Right lobe of liver (tissue), 4 donors: ENCODE measurements around the gene IL9.

Experiments
- POLR2A ChIP-seq: fragments of 450-650 bp; IDR thresholded peaks from one replicate; pipeline ENCODE4 v1.6.1; 2017; ENCODE audit warnings: antibody characterized with exemption, mild to moderate bottlenecking
- TF ChIP-seq, protein P1 (sequence below), 4 donors: fragments of 200-600 bp in 3 of 4; fragments of 450-650 bp in 1 of 4; IDR thresholded peaks; one replicate each; pipeline versions ENCODE4 v1.5.1 to v1.8.0; 2016 to 2022; ENCODE audit warnings: antibody characterized with exemption in 4 of 4, mild to moderate bottlenecking in 2 of 4
- donor health status: DM: no; HTN: no; CAD: no.
- donor health status: DM: no; HTN: no; CAD: no.
- donor health status: DM: no; HTN: yes; CAD: no.

DNA sequence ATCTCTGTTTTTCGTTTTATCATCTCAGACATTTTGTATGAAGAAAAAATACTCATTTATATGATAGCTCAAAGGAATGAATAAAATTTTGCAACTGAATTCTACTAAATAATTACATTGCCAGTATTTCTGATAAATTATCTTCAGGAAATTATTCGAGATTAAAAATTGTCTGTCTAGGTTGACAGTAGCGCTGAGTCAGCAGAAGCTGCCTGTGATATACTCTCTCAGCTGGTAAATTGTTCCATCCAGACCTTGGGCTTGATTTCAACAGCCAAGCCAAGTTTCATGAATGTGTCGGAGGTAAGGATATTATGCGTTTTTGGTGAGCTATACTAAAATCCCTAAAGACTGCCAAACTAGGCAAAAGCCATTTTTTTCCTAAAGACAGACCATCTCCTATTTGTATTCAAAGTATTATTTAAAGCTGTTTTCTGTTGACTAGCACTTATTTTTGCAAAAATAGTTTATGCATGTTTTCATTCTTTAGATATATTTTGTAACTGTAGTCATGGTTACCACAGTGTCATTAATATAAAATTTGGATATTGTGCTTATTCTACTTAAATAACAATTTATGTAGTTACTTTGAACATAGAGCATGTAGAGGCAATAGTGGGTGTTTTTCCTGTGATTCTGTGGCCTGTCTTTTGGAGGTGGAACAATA, 41.7 kb upstream of the IL9 start:
- TF ChIP-seq, protein P1, sequence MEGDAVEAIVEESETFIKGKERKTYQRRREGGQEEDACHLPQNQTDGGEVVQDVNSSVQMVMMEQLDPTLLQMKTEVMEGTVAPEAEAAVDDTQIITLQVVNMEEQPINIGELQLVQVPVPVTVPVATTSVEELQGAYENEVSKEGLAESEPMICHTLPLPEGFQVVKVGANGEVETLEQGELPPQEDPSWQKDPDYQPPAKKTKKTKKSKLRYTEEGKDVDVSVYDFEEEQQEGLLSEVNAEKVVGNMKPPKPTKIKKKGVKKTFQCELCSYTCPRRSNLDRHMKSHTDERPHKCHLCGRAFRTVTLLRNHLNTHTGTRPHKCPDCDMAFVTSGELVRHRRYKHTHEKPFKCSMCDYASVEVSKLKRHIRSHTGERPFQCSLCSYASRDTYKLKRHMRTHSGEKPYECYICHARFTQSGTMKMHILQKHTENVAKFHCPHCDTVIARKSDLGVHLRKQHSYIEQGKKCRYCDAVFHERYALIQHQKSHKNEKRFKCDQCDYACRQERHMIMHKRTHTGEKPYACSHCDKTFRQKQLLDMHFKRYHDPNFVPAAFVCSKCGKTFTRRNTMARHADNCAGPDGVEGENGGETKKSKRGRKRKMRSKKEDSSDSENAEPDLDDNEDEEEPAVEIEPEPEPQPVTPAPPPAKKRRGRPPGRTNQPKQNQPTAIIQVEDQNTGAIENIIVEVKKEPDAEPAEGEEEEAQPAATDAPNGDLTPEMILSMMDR (IDR thresholded peaks at IDR 0.05) = no peak
- TF ChIP-seq POLR2A = no peak
